Measurements from ENCODE around the gene NOP9. TPM values are rescaled to one million over a fixed set of nuclear protein-coding genes. Genes with fewer than 3 reads are reported as not detected.
"Not testable (repeated sequence)": the region's sequence is repeated elsewhere in the genome, so short reads cannot be mapped to it uniquely, and the experiment has no call there.

Gene NOP9
- total RNA-seq, 4 donors from 2014 or later: 19.8 to 31.2 (median 21.2) TPM

DNA sequence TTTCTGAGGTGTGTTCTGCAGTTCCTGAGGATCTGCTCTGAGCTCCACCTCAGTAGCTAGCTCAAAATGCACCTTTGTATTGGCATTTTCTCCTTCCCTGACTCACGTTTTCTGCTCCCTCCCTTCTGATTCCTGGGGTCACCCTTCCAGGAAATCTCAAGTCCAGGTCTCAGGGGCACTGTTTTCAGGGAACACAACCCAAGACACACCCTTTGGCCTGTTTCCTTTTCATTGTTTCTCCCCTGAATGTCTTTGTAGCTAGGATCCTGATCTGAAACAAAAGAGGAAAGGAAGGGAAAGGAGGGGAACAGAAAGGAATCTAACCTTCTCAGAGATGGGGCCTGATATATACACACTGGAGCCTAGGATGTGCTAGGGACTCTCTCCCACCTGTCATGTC lies 47.5 kb downstream of the NOP9 start:
- 56% methylated on average over 1 of the region's 1 CpG for WGBS

DNA sequence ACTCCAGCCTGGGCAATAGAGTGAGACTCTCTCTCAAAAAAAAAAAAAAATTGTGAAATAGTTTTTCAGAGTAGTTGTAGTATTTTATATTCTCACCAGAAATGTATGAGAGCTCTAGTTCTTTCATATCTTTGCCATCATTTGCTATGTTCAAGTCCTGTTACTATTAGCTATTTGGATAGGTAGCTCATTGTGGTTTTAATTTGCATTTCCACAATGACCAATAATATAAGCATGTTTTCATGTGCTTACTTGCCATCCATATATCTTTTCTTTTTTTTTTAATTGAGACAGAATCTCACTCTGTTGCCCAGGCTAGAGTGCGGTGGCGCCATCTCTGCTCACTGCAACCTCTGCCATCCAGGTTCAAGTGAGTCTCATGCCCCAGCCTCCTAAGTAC lies 48.5 kb downstream of the NOP9 start:
- H3K9me3 ChIP-seq: no peaks in the 10 kb centered on the region
- 91% methylated on average over 2 of the region's 2 CpGs for WGBS
- DNase-seq (ENCODE audit: low spot score in 2 of 2): no peak
- no peak overlapping the region for H3K4me3 ChIP-seq
- no peak overlapping the region for H3K27ac ChIP-seq
- no peaks in the 10 kb centered on the region for H3K27me3 ChIP-seq
- H3K36me3 ChIP-seq: no peaks in the 10 kb centered on the region
- TF ChIP-seq POLR2A (IDR thresholded peaks at IDR 0.05) (no peak), EP300 (IDR thresholded peaks at IDR 0.05) (no peak), POLR2AphosphoS5 (IDR thresholded peaks at IDR 0.05) (no peak)
- TF ChIP-seq, protein P1, sequence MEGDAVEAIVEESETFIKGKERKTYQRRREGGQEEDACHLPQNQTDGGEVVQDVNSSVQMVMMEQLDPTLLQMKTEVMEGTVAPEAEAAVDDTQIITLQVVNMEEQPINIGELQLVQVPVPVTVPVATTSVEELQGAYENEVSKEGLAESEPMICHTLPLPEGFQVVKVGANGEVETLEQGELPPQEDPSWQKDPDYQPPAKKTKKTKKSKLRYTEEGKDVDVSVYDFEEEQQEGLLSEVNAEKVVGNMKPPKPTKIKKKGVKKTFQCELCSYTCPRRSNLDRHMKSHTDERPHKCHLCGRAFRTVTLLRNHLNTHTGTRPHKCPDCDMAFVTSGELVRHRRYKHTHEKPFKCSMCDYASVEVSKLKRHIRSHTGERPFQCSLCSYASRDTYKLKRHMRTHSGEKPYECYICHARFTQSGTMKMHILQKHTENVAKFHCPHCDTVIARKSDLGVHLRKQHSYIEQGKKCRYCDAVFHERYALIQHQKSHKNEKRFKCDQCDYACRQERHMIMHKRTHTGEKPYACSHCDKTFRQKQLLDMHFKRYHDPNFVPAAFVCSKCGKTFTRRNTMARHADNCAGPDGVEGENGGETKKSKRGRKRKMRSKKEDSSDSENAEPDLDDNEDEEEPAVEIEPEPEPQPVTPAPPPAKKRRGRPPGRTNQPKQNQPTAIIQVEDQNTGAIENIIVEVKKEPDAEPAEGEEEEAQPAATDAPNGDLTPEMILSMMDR (IDR thresholded peaks at IDR 0.05): no peak
- no peaks in the 10 kb centered on the region for H3K4me1 ChIP-seq

More for the DNA sequence above, 47.5 kb downstream of the NOP9 start:
- Histone ChIP-seq H3K9me3 (no peaks in the 10 kb centered on the region), H3K27ac (no peak overlapping the region), H3K4me1 (no peaks in the 10 kb centered on the region), H3K27me3 (no peaks in the 10 kb centered on the region), H3K36me3 (no peaks in the 10 kb centered on the region), H3K4me3 (no peak overlapping the region)
- DNase-seq (ENCODE audit: low spot score in 2 of 2): no peak
- TF ChIP-seq POLR2A (IDR thresholded peaks at IDR 0.05) (no peak), EP300 (IDR thresholded peaks at IDR 0.05) (no peak), POLR2AphosphoS5 (IDR thresholded peaks at IDR 0.05) (no peak)
- TF ChIP-seq, protein P1 (IDR thresholded peaks at IDR 0.05): no peak

GRCh38 chr14:24349742-24350141 lies 50.1 kb downstream of the NOP9 start:
- 75% methylated on average over 5 of the region's 5 CpGs for WGBS
- Histone ChIP-seq H3K36me3 (no peaks in the 10 kb centered on the region), H3K4me1 (no peaks in the 10 kb centered on the region), H3K9me3 (no peaks in the 10 kb centered on the region), H3K4me3 (no peak overlapping the region), H3K27ac (no peak overlapping the region), H3K27me3 (no peaks in the 10 kb centered on the region)
- TF ChIP-seq POLR2A (IDR thresholded peaks at IDR 0.05): no peak
- TF ChIP-seq, protein P1 (IDR thresholded peaks at IDR 0.05): no peak
- no peak for TF ChIP-seq EP300 (IDR thresholded peaks at IDR 0.05)
- TF ChIP-seq POLR2AphosphoS5 (IDR thresholded peaks at IDR 0.05): no peak
- no peak for DNase-seq (ENCODE audit: low spot score in 2 of 2)

DNA sequence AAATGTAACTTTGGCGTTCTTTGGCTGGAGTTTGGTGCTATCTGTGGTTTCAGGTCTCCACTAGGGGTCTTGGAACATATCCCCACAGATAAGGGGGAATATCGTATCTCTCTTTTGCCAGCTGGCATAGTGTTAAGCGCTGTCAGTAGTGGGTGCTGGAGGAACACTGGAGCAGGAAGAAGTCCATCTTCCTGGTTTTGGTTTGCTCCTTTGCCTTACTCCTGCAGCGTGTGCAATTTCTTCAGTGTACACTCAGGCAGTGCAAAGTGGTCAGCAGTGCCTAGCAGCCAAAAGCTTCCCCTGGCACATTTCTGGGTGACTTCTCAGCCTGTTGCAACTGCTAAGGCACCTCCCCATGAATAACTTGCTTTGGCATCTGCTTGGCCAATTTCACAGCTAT lies 51.9 kb downstream of the NOP9 start:
- no peak overlapping the region for H3K4me3 ChIP-seq
- H3K36me3 ChIP-seq: no peaks in the 10 kb centered on the region
- no peak overlapping the region for H3K27ac ChIP-seq
- TF ChIP-seq POLR2AphosphoS5 (IDR thresholded peaks at IDR 0.05): no peak
- TF ChIP-seq POLR2A (IDR thresholded peaks at IDR 0.05): no peak
- no peak for TF ChIP-seq EP300 (IDR thresholded peaks at IDR 0.05)
- TF ChIP-seq, protein P1 (IDR thresholded peaks at IDR 0.05): no peak
- no peaks in the 10 kb centered on the region for H3K27me3 ChIP-seq
- H3K9me3 ChIP-seq: no peaks in the 10 kb centered on the region
- no peaks in the 10 kb centered on the region for H3K4me1 ChIP-seq
- 38% methylated on average over 4 of the region's 4 CpGs for WGBS
- DNase-seq (ENCODE audit: low spot score in 2 of 2): no peak

DNA sequence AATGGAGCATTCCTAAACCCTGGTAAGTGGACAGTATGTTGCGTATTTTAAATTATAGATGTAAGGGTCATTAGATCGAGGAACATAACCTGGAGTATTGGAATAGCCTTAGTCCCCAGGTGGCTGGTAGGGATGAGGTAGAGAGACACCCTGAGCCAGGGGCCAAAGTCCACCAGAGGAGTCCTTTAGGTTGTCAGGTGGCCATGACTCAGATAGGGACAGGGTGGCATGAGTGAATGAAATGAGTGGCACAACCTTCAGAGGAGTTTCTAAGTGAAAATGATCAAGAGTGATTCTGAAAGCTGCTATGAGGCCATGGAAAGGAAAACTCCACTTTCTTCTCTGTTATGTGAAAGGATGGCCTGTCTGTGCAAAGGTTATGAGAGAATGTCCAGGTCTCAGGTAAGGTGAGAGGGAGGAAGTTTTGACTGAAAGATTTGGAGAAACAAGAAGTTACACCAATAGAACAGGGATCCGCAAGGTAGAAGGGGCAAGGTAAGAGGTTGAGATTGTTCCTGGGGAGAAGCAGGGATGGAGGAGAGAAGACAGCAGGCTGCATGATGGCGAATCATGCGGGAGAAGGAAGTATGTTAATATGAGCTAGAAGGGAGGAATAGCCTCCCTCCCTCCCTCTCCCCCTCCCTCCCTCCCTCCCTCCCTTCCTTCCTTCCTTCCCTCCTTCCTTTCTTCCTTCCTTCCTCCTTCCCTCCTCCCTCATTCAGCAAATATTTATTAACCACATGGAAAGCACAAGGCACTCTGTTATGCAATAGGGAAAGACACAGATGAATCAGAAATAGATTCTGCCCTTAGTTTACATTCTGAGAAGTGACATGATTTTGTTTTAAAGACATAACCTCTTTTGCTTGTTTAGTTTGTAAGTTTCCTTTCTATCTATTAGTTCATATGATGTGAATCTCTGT lies 54.2 kb downstream of the NOP9 start:
- H3K4me3 ChIP-seq: no peak overlapping the region
- no peak for DNase-seq (ENCODE audit: low spot score in 2 of 2)
- no peak for TF ChIP-seq POLR2AphosphoS5 (IDR thresholded peaks at IDR 0.05)
- TF ChIP-seq, protein P1 (IDR thresholded peaks at IDR 0.05): no peak
- no peak for TF ChIP-seq POLR2A (IDR thresholded peaks at IDR 0.05)
- no peak for TF ChIP-seq EP300 (IDR thresholded peaks at IDR 0.05)
- no peaks in the 10 kb centered on the region for H3K27me3 ChIP-seq
- H3K36me3 ChIP-seq: no peaks in the 10 kb centered on the region
- no peaks in the 10 kb centered on the region for H3K9me3 ChIP-seq
- H3K27ac ChIP-seq: peak overlapping the region; percentile 40
- 68% methylated on average over 5 of the region's 5 CpGs for WGBS
- H3K4me1 ChIP-seq: no peaks in the 10 kb centered on the region

DNA sequence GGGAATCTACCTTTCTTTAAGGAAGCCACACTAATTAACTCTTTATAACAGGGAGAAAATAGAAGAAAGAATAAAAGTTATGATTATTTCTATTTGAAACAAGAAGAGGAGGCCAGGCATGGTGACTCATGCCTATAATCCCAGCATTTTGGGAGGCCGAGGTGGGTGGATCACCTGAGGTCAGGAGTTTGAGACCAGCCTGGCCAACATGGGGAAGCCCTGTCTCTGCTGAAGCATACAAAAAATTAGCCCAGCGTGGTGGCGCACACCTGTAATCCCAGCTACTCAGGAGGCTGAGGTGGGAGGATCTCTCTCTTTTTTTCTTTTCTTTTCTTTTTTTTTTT lies 54.8 kb downstream of the NOP9 start:
- WGBS: 81% methylated on average over 3 of the region's 3 CpGs
- not testable (repeated sequence) for H3K4me3 ChIP-seq; H3K9me3 ChIP-seq; H3K4me1 ChIP-seq; H3K27me3 ChIP-seq; DNase-seq (ENCODE audit: low spot score in 2 of 2); H3K36me3 ChIP-seq
- peak overlapping the region; percentile 40 for H3K27ac ChIP-seq

Measured in suprapubic skin (tissue), 4 donors.